Immature natural killer cell (primary cell): ENCODE measurements around the gene FKBP7. TPM values are rescaled to one million over a fixed set of nuclear protein-coding genes. Genes with fewer than 3 reads are reported as not detected.
"Not testable (repeated sequence)": the region's sequence is repeated elsewhere in the genome, so short reads cannot be mapped to it uniquely, and the experiment has no call there.

Source experiments
- DNase-seq, 3 donors: peaks; one replicate each; pipeline ENCODE4 v3.0.0; 2022; ENCODE audit warnings: mixed read lengths in 1 of 3
- H3K27ac Mint-ChIP-seq, 6 donors: one replicate each; pipeline ENCODE4 v1.8.0; 2020; ENCODE audit warnings: mixed read lengths in 6 of 6, mild to moderate bottlenecking in 5 of 6, inconsistent platforms in 4 of 6, moderate library complexity in 3 of 6
- H3K27me3 Mint-ChIP-seq, 3 donors: one replicate each; pipeline ENCODE4 v1.8.0; 2020 to 2021; ENCODE audit warnings: low read depth in 3 of 3, mild to moderate bottlenecking in 3 of 3, mixed read lengths in 3 of 3, moderate library complexity in 3 of 3, inconsistent platforms in 1 of 3
- H3K36me3 Mint-ChIP-seq, 3 donors: one replicate each; pipeline ENCODE4 v1.8.0; 2020; ENCODE audit warnings: mixed read lengths in 3 of 3, inconsistent platforms in 2 of 3, mild to moderate bottlenecking in 2 of 3
- H3K4me1 Mint-ChIP-seq, 2 donors: one replicate each; pipeline ENCODE4 v1.8.0; 2020; ENCODE audit warnings: inconsistent platforms in 2 of 2, mild to moderate bottlenecking in 2 of 2, mixed read lengths in 2 of 2, moderate library complexity in 1 of 2
- H3K4me3 Mint-ChIP-seq, 5 donors: one replicate each; pipeline ENCODE4 v1.8.0; 2020; ENCODE audit warnings: mild to moderate bottlenecking in 5 of 5, mixed read lengths in 5 of 5, inconsistent platforms in 3 of 5, moderate library complexity in 3 of 5
- H3K9me3 Mint-ChIP-seq, 6 donors: one replicate each; pipeline ENCODE4 v1.8.0; 2020; ENCODE audit warnings: mild to moderate bottlenecking in 6 of 6, mixed read lengths in 6 of 6, inconsistent platforms in 4 of 6, moderate library complexity in 3 of 6
- polyA plus RNA-seq, 3 donors: library from polyadenylated mRNA; unstranded; fragments of 300-500 nt; fragmentation: Illumina TruSeq; gene quantifications; one replicate each; pipeline ENCODE4 v1.2.3, GENCODE V29; 2021

The FKBP7 gene
- polyA plus RNA-seq, 3 donors from 2014 or later = 1.3 to 6.9 (median 2.1) TPM

- peaks cover 4 to 17% (median 4%) of the 10 kb centered on the region in 3 donors for H3K36me3 Mint-ChIP-seq
- H3K4me3 Mint-ChIP-seq = peak within 1 kb of the TSS; percentile 88 to 94 (median 90)
- peaks cover 24 to 32% of the 10 kb centered on the region in 2 donors for H3K4me1 Mint-ChIP-seq
- peak within 1 kb of the TSS; percentile 79 to 96 (median 92) for H3K27ac Mint-ChIP-seq
- H3K27me3 Mint-ChIP-seq = peaks cover 10 to 17% (median 12%) of the 10 kb centered on the region in 3 donors
- peak; percentile 95 to 96 (median 96) for DNase-seq
- H3K9me3 Mint-ChIP-seq = no peaks in the 10 kb centered on the region
Observed at GRCh38 chr2:178450774-178451525, 27.4 kb downstream of the FKBP7 start, which contains the start of the genes PJVK and PRKRA. PJVK (plus strand) TSS chr2:178451378; CDS start chr2:178453410, 2,032 bp downstream. PRKRA (minus strand) TSS chr2:178451175; CDS start chr2:178451030, 145 bp downstream.

GRCh38 chr2:178450524-178450773 is 28.0 kb downstream of the FKBP7 start:
- no peak for DNase-seq
- peaks cover 24 to 32% of the 10 kb centered on the region in 2 donors for H3K4me1 Mint-ChIP-seq
- H3K9me3 Mint-ChIP-seq = no peaks in the 10 kb centered on the region

GRCh38 chr2:178449700-178450523 is 28.5 kb downstream of the FKBP7 start:
- Mint-ChIP-seq H3K4me1 (peaks cover 24 to 32% of the 10 kb centered on the region in 2 donors), H3K27me3 (peaks cover 10 to 17% (median 12%) of the 10 kb centered on the region in 3 donors), H3K9me3 (no peaks in the 10 kb centered on the region), H3K4me3 (peak overlapping the region; percentile 79 to 86 (median 84)), H3K27ac (peak overlapping the region; percentile 77 to 90 (median 84)), H3K36me3 (peaks cover 7 to 21% (median 8%) of the 10 kb centered on the region in 3 donors)
- no peak for DNase-seq

More at GRCh38 chr2:178450524-178450773, 28.0 kb downstream of the FKBP7 start:
- H3K36me3 Mint-ChIP-seq = peaks cover 4 to 17% (median 4%) of the 10 kb centered on the region in 3 donors
- H3K4me3 Mint-ChIP-seq = peak overlapping the region; percentile 79 to 86 (median 84)
- peak overlapping the region; percentile 77 to 90 (median 84) for H3K27ac Mint-ChIP-seq
- H3K27me3 Mint-ChIP-seq = peaks cover 10 to 17% (median 12%) of the 10 kb centered on the region in 3 donors

GRCh38 chr2:178448968-178449661 is 29.3 kb downstream of the FKBP7 start:
- Mint-ChIP-seq H3K4me1 (peaks cover 24 to 32% of the 10 kb centered on the region in 2 donors), H3K36me3 (peaks cover 13 to 27% (median 15%) of the 10 kb centered on the region in 3 donors), H3K4me3 (peak overlapping the region; percentile 23 to 84 (median 33)), H3K27ac (peak overlapping the region in 5 of 6 donors; percentile 58 to 83 (median 77)), H3K27me3 (peaks cover 10 to 15% (median 12%) of the 10 kb centered on the region in 3 donors), H3K9me3 (no peaks in the 10 kb centered on the region)
- DNase-seq = no peak

- Mint-ChIP-seq H3K27ac (no peak overlapping the region), H3K4me1 (no peaks in the 10 kb centered on the region), H3K27me3 (no peaks in the 10 kb centered on the region), H3K9me3 (no peaks in the 10 kb centered on the region), H3K36me3 (peaks cover 22 to 57% (median 38%) of the 10 kb centered on the region in 3 donors), H3K4me3 (no peak overlapping the region)
- no peak for DNase-seq
Observed at GRCh38 chr2:178441426-178441825, 37.0 kb downstream of the FKBP7 start.

GRCh38 chr2:178436662-178437061 is 41.7 kb downstream of the FKBP7 start:
- Mint-ChIP-seq H3K27ac (no peak overlapping the region), H3K9me3 (no peaks in the 10 kb centered on the region), H3K27me3 (no peaks in the 10 kb centered on the region), H3K36me3 (peaks cover 28 to 55% (median 31%) of the 10 kb centered on the region in 3 donors), H3K4me3 (no peak overlapping the region), H3K4me1 (no peaks in the 10 kb centered on the region)
- DNase-seq = no peak

GRCh38 chr2:178429336-178429735 is 49.1 kb downstream of the FKBP7 start:
- Mint-ChIP-seq H3K27me3 (peaks cover 0 to 1% (median 0%) of the 10 kb centered on the region in 3 donors), H3K4me1 (no peaks in the 10 kb centered on the region), H3K9me3 (peaks cover 0 to 8% (median under 1%) of the 10 kb centered on the region in 6 donors), H3K4me3 (no peak overlapping the region), H3K27ac (peak overlapping the region in 1 of 6 donors; percentile 6), H3K36me3 (peaks cover 17 to 58% (median 41%) of the 10 kb centered on the region in 3 donors)
- DNase-seq = no peak

GRCh38 chr2:178428396-178428806 is 50.0 kb downstream of the FKBP7 start:
- peaks cover 0 to 1% (median 0%) of the 10 kb centered on the region in 3 donors for H3K27me3 Mint-ChIP-seq

GRCh38 chr2:178427458-178427857 is 50.9 kb downstream of the FKBP7 start:
- no peak for DNase-seq
- Mint-ChIP-seq H3K4me3 (no peak overlapping the region), H3K4me1 (no peaks in the 10 kb centered on the region), H3K27ac (no peak overlapping the region), H3K27me3 (peaks cover 0 to 1% (median 0%) of the 10 kb centered on the region in 3 donors), H3K9me3 (peaks cover 0 to 8% (median under 1%) of the 10 kb centered on the region in 6 donors), H3K36me3 (peaks cover 17 to 54% (median 38%) of the 10 kb centered on the region in 3 donors)

More at GRCh38 chr2:178428396-178428806, 50.0 kb downstream of the FKBP7 start:
- Mint-ChIP-seq H3K4me3 (no peak overlapping the region), H3K4me1 (no peaks in the 10 kb centered on the region), H3K27ac (no peak overlapping the region), H3K9me3 (peaks cover 0 to 8% (median under 1%) of the 10 kb centered on the region in 6 donors), H3K36me3 (peaks cover 17 to 58% (median 39%) of the 10 kb centered on the region in 3 donors)
- no peak for DNase-seq

GRCh38 chr2:178426388-178426787 is 52.0 kb downstream of the FKBP7 start:
- Mint-ChIP-seq H3K9me3 (peaks cover 0 to 8% (median under 1%) of the 10 kb centered on the region in 6 donors), H3K36me3 (peaks cover 17 to 45% (median 30%) of the 10 kb centered on the region in 3 donors), H3K4me3 (no peak overlapping the region), H3K4me1 (no peaks in the 10 kb centered on the region), H3K27me3 (peaks cover 0 to 1% (median 0%) of the 10 kb centered on the region in 3 donors), H3K27ac (no peak overlapping the region)
- DNase-seq = no peak

- Mint-ChIP-seq H3K4me1 (no peaks in the 10 kb centered on the region), H3K27me3 (peaks cover 0 to 1% (median 0%) of the 10 kb centered on the region in 3 donors), H3K27ac (no peak overlapping the region), H3K9me3 (peaks cover 0 to 8% (median under 1%) of the 10 kb centered on the region in 6 donors), H3K36me3 (peaks cover 13 to 35% (median 26%) of the 10 kb centered on the region in 3 donors), H3K4me3 (no peak overlapping the region)
- DNase-seq = no peak
Observed at GRCh38 chr2:178425255-178425827, 53.1 kb downstream of the FKBP7 start.

- H3K9me3 Mint-ChIP-seq, H3K4me1 Mint-ChIP-seq, DNase-seq, H3K27me3 Mint-ChIP-seq, H3K27ac Mint-ChIP-seq, H3K4me3 Mint-ChIP-seq: not testable (repeated sequence)
- peaks cover 13 to 25% (median 23%) of the 10 kb centered on the region in 3 donors for H3K36me3 Mint-ChIP-seq
Observed at GRCh38 chr2:178423746-178424145, 54.7 kb downstream of the FKBP7 start.

- H3K4me3 Mint-ChIP-seq = no peak overlapping the region
- H3K27ac Mint-ChIP-seq = no peak overlapping the region
- H3K27me3 Mint-ChIP-seq = peaks cover 0 to 1% (median 0%) of the 10 kb centered on the region in 3 donors
- DNase-seq = no peak
- H3K4me1 Mint-ChIP-seq = no peaks in the 10 kb centered on the region
- H3K36me3 Mint-ChIP-seq = peaks cover 12 to 22% (median 16%) of the 10 kb centered on the region in 3 donors
- H3K9me3 Mint-ChIP-seq = peaks cover 0 to 8% (median under 1%) of the 10 kb centered on the region in 6 donors
Observed at GRCh38 chr2:178422097-178422496, 56.3 kb downstream of the FKBP7 start.
